HEK293T (cell line): ENCODE data around the gene GALNT5.

Source experiments
- HDGF ChIP-seq: fragments of 450-650 bp; IDR thresholded peaks from 2 replicates; pipeline ENCODE4 v1.6.1; 2017; ENCODE audit warnings: antibody characterized with exemption, borderline replicate concordance
- NFRKB ChIP-seq: fragments of 450-650 bp; IDR thresholded peaks from 2 replicates; pipeline ENCODE4 v1.6.1; 2016; ENCODE audit warnings: mild to moderate bottlenecking, moderate library complexity

GRCh38 chr2:157287160-157287559 is 29.7 kb downstream of the GALNT5 start:
- TF ChIP-seq HDGF (no peak), NFRKB (no peak)
